DMS53 treated with DMSO at 0.1 percent for 48 hours (cell line): ENCODE results near the gene RHO.

Experiments
- DNase-seq: peaks from one replicate; lab custom pipeline; 2025; ENCODE audit not compliant: unreplicated experiment; lab: John Stamatoyannopoulos, UW

RHO gene

DNA sequence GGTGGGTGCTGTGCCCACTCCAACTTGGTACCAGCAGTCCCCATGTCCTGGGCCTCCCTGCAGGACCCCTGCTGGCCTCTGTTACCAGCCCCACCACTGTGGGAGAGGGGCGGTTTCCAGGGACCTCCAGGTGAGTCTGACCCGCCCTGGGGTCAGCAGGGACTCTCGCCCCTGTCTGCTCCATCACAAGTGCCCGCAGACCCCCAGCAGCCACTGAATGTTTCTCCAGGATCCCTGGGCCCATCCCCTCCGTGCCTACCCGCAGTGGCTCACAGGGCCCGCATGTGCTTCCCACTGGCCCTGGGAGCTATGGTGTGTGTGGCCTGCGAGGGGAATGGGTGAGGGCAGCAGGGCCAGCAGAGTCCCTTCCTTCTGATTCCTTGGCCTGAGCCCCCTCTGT lies 9.9 kb upstream of the RHO start:
- DNase-seq = no peak

DNA sequence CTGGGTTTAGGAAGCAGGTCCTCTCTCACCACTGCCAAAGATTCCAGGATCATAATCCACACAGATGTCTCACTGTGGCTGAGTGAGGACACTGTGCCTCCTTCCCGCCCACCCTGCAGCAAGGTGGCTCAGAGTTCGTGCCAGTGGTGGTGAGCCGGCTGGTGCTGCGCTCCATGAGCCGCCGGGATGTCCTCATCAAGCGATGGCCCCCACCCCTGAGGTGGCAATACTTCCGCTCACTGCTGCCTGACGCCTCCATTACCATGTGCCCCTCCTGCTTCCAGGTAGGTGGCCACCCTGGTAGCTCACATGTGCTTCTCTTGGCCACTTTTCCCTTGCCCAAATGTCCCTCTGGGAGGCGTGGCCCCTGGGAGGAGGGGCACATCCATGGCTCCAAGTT lies 9.0 kb upstream of the RHO start:
- no peak for DNase-seq

DNA sequence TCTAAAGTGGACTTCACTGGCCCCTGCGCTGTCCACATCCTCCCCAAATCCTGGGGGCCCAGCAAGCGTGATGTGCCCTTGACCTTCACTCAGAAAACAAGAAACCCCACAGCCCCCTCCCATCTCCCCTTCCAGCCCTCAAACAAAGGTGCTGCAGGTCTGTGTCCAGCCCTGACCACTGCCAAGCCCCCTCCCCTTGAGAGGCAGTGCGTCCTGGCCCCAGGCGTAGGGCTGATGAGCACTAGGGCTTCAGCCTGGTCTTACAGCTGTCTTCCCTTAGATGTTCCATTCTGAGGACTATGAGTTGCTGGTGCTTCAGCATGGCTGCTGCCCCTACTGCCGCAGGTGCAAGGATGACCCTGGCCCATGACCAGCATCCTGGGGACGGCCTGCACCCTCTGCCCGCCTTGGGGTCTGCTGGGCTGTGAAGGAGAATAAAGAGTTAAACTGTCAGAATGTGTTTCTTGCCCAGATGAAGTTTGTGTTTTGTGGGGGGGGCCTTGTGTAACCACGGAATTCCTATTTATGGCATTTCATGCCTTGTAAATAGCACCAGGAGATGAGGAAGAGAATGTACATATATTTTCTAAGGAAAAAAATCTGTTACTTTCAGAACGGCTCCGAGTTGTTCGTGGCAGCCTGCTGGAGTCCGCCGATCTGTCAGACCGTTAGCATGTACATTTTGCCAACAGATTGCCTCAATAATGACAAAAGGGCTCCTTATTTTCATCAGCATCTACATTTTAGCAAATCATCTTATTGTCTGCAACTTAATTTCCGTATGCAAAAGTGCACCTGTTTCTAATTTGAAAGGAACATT lies 8.3 kb upstream of the RHO start:
- DNase-seq = no peak

DNA sequence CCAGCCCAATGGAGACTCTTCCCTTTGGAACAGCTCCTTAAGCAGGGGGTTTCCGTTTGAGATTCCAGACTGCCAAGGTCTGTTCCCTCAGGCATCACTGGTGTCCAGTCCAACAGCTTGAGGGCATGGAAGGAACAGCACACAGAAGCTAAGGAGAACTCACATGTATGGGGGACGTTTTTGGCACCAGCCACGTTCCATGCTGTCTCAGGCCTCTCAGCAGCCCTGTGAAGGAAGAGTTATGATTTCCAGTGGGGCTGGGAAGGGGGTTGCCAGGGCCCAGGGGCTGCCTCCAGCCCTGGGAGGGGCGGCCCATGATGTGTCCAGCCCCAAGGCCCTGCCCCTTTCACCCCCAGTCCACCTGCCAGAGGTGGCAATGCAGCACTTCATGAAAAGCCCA lies 7.5 kb upstream of the RHO start:
- no peak for DNase-seq

DNA sequence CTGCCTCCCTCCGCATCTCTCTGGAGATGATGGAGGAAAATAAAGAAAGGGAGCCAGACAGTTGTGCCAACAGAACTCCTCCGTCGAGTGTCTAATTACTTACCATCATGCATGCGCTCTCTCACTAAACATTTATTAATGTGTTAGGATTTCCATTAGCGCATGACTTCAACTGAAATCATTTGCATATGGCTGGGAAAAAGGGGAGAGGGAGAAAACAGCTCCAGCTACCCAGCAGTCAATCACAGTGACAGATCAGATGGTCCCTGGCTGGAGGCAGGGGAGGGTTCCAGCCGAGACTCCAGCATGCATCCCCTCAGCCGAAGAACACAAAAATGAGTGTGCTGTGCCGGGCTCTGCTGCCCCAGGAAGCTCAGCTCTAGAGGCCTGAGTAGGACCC lies 6.8 kb upstream of the RHO start:
- no peak for DNase-seq

DNA sequence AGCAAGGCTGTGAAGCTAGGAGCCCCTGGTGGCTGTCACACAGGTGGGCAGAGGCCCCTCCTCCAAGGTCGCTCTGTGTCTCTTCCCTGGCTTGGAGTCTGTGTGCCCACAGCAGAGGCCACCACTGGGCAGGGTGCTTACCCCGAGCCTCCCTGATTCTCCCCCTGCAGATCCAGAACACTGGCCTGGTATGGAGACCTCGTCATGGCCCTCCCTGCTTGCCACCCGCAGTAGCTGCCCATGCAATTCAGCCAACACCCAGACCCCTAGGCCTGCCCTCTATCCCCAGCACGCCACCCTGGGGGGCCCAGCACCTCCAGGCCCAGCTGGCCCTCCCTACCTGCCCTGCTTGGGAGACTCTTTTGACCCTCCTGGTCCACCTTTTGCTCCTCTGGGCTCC lies 5.5 kb upstream of the RHO start:
- DNase-seq = no peak

DNA sequence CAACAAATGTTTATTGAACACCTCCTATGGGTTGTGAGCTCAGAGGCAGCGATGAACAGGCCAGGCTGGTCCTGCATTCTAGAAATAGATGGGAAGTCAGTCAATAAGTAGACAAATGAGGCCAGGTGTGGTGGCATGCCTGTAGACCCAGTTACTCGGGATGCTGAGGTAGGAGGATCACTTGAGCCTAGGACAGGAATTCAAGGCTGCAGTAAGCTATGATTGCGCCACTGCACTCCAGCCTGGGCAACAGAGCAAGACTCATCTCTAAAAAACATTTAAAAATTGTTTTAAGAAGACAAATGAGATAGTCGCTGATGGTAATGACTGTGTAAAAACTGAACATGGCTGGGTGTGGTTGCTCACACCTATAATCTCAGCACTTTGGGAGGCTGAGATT lies 4.4 kb upstream of the RHO start:
- DNase-seq = no peak

DNA sequence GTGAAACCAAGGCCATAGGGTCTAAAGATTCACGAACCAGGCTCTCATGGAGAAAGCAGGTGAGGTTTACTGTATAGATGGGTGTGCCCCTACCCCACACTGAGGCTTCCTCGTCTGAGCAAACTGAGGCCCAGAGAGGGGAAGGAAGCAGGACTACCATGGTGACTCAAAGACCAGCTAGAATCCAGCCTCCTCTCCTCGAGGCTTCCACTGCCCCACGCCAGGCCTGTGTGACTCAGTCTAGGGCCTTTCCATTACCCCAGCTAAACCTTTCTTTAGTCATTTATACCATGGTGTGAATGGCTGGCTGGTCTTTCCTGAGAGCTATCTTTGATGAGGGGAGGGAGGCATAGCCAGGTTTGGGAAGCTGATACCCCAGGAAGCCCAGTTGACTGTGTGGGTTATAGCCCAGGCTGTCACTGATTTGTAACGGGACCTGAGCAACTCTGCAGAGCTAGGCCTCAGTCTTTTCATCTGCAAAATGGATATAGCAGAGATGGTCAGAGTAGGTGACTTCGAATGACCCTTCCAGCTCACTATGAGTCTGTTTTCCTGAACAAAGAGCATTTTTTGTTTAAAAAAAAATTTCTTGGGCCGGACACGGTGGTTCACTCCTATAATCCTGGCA lies 3.0 kb upstream of the RHO start:
- DNase-seq = no peak

DNA sequence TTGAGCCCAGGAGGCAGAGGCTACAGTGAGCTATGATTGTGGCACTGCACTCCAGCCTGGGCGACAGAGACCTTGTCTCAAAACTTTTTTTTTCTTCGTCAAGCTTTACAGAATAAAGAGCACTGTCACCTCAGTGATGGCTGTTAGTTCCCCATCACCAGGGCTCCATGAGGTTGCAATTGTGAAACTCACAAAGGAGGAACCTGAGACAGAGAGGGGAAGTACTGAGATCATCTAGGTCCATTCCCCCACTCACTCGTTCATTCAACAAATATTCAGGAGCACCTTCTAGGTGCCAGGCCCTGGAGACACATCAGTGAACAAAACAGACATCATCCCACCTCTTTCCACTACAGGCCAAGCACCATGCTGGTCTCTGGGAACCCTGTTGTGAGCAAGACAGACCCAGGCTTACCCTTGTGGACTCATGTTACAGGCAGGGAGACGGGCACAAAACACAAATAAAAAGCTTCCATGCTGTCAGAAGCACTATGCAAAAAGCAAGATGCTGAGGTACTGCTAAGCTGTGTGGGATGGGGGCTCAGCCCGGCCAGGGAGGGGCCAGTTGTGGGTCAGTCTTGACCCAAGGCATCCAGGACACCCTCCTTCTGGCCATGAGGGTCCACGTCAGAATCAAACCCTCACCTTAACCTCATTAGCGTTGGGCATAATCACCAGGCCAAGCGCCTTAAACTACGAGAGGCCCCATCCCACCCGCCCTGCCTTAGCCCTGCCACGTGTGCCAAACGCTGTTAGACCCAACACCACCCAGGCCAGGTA lies 2.1 kb upstream of the RHO start:
- DNase-seq = no peak

DNA sequence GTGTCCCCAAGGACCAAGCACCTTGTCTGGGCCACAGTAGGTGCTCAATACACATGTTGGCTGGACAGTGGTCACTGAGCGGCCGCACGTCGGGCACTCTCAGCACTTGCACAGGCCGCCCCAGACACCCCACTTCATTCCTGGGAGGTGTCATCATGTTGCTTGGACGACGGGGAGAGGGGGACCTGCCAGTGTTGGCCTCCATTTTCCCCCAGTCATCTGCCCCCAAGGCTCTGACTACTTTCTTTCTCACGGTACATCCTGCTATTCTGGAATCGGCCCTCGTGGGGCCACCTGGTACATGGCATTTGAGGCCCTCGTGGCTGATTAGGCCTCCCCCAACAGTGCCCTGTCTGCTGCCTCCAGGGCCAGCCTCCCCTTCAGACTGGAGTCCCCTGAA lies 1.2 kb upstream of the RHO start:
- DNase-seq = no peak

DNA sequence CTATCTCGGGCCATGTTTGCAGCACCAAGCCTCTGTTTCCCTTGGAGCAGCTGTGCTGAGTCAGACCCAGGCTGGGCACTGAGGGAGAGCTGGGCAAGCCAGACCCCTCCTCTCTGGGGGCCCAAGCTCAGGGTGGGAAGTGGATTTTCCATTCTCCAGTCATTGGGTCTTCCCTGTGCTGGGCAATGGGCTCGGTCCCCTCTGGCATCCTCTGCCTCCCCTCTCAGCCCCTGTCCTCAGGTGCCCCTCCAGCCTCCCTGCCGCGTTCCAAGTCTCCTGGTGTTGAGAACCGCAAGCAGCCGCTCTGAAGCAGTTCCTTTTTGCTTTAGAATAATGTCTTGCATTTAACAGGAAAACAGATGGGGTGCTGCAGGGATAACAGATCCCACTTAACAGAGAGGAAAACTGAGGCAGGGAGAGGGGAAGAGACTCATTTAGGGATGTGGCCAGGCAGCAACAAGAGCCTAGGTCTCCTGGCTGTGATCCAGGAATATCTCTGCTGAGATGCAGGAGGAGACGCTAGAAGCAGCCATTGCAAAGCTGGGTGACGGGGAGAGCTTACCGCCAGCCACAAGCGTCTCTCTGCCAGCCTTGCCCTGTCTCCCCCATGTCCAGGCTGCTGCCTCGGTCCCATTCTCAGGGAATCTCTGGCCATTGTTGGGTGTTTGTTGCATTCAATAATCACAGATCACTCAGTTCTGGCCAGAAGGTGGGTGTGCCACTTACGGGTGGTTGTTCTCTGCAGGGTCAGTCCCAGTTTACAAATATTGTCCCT lies 1.2 kb downstream of the RHO start:
- no peak for DNase-seq

DNA sequence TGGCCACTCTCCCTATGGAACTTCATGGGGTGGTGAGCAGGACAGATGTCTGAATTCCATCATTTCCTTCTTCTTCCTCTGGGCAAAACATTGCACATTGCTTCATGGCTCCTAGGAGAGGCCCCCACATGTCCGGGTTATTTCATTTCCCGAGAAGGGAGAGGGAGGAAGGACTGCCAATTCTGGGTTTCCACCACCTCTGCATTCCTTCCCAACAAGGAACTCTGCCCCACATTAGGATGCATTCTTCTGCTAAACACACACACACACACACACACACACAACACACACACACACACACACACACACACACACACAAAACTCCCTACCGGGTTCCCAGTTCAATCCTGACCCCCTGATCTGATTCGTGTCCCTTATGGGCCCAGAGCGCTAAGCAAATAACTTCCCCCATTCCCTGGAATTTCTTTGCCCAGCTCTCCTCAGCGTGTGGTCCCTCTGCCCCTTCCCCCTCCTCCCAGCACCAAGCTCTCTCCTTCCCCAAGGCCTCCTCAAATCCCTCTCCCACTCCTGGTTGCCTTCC lies 1.9 kb downstream of the RHO start:
- no peak for DNase-seq

DNA sequence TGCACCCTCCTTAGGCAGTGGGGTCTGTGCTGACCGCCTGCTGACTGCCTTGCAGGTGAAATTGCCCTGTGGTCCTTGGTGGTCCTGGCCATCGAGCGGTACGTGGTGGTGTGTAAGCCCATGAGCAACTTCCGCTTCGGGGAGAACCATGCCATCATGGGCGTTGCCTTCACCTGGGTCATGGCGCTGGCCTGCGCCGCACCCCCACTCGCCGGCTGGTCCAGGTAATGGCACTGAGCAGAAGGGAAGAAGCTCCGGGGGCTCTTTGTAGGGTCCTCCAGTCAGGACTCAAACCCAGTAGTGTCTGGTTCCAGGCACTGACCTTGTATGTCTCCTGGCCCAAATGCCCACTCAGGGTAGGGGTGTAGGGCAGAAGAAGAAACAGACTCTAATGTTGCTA lies 2.4 kb downstream of the RHO start:
- DNase-seq = no peak

DNA sequence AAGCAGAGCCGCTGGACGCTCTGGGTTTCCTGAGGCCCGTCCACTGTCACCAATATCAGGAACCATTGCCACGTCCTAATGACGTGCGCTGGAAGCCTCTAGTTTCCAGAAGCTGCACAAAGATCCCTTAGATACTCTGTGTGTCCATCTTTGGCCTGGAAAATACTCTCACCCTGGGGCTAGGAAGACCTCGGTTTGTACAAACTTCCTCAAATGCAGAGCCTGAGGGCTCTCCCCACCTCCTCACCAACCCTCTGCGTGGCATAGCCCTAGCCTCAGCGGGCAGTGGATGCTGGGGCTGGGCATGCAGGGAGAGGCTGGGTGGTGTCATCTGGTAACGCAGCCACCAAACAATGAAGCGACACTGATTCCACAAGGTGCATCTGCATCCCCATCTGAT lies 3.3 kb downstream of the RHO start:
- DNase-seq = no peak

DNA sequence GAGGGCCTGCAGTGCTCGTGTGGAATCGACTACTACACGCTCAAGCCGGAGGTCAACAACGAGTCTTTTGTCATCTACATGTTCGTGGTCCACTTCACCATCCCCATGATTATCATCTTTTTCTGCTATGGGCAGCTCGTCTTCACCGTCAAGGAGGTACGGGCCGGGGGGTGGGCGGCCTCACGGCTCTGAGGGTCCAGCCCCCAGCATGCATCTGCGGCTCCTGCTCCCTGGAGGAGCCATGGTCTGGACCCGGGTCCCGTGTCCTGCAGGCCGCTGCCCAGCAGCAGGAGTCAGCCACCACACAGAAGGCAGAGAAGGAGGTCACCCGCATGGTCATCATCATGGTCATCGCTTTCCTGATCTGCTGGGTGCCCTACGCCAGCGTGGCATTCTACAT lies 3.8 kb downstream of the RHO start:
- DNase-seq = no peak

DNA sequence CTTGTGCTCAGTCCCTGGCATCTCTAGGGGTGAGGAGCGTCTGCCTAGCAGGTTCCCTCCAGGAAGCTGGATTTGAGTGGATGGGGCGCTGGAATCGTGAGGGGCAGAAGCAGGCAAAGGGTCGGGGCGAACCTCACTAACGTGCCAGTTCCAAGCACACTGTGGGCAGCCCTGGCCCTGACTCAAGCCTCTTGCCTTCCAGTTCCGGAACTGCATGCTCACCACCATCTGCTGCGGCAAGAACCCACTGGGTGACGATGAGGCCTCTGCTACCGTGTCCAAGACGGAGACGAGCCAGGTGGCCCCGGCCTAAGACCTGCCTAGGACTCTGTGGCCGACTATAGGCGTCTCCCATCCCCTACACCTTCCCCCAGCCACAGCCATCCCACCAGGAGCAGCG lies 5.0 kb downstream of the RHO start:
- DNase-seq = no peak

DNA sequence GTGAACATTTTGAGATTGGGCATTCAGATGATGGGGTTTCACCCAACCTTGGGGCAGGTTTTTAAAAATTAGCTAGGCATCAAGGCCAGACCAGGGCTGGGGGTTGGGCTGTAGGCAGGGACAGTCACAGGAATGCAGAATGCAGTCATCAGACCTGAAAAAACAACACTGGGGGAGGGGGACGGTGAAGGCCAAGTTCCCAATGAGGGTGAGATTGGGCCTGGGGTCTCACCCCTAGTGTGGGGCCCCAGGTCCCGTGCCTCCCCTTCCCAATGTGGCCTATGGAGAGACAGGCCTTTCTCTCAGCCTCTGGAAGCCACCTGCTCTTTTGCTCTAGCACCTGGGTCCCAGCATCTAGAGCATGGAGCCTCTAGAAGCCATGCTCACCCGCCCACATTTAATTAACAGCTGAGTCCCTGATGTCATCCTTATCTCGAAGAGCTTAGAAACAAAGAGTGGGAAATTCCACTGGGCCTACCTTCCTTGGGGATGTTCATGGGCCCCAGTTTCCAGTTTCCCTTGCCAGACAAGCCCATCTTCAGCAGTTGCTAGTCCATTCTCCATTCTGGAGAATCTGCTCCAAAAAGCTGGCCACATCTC lies 6.1 kb downstream of the RHO start:
- DNase-seq = no peak

DNA sequence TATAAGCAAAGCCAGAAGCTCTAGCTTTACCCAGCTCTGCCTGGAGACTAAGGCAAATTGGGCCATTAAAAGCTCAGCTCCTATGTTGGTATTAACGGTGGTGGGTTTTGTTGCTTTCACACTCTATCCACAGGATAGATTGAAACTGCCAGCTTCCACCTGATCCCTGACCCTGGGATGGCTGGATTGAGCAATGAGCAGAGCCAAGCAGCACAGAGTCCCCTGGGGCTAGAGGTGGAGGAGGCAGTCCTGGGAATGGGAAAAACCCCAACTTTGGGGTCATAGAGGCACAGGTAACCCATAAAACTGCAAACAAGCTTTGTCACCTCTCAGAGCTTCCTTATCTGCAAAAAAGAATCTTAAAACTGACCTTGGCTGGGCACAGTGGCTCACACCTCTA lies 6.6 kb downstream of the RHO start:
- no peak for DNase-seq

DNA sequence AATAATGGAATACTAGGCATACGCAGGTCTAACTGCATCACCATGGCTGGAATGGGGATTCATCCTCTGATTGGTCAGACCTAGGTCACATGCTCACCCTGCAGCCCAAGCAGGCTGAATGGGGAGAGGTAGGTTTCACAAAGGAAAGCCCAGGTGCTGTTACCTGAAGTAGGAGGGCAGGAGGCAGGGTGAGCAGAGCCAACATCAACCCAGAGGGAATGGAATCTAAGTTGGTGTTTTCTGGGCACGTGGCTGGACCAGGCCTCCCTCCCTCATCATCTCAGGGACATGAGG lies 7.9 kb downstream of the RHO start:
- no peak for DNase-seq

DNA sequence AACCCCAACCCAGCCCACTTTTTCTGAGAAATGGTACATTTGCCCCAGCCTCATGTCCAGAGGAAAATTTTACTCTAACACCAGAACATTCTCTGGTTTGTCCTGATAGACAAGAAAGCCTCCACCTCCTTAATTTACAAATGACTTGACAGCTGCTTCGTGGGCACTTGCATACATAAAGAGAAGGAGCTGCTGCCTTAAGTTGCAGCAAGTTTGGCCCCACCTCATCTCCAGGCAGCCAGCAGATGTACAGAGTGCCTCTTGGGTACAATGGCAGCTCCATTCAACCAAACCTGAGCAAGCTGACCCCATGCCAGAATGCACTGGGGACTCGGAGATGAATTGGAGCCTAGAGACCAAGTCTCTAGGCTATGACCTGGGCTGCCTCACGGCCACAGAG lies 8.4 kb downstream of the RHO start:
- DNase-seq = no peak

DNA sequence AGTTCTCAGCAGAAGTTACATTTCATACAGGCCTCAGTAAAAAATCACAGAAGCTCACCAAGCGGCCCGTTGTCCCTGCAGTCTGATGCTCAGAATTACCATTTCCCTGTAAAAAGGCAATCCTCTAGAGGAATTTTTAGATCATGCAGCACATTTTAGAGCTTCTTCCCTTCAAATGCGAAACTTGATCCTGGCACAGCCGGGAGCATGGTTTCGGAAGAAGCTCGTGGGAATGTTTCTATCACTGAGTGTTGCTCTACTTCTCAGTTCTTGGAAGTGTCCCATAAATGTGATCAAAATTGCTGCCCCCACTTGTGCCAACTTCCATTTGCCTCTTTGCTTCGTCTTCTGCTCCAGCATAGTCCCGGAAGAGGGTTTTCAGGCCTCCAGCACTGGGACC lies 10.8 kb downstream of the RHO start:
- no peak for DNase-seq
